IMR-90 (cell line): ENCODE data around the gene SYTL2.

Experiments
- RAD21 ChIP-seq: IDR thresholded peaks from 2 replicates; pipeline ENCODE4 v1.6.1; 2012; ENCODE audit warnings: low read length, improper control_type of control experiment
- TF ChIP-seq, protein P1 (sequence below): conservative IDR thresholded peaks from 2 replicates; pipeline ENCODE4 v1.5.1; 2012; ENCODE audit warnings: mild to moderate bottlenecking, low read depth, low read length, improper control_type of control experiment

DNA sequence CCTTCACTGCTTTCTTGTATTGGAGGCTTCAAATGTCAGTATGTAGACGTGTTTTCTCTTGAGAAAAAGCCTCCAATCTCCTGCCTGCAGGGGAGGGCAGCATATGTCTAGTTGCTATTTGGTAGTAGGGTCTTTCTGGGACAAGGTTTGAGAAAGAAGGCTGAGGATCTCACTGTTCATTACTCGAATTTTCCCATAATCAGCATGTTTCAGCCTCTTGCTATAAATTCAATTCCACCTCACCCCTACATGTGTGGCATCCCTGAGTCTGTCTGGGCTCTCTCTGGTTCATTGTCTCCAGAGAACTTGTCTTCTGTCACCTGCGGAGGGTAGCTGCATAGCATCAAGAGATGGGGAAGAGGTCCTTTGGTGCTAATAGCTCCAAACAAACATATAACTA, 24.8 kb upstream of the SYTL2 start:
- TF ChIP-seq, protein P1, sequence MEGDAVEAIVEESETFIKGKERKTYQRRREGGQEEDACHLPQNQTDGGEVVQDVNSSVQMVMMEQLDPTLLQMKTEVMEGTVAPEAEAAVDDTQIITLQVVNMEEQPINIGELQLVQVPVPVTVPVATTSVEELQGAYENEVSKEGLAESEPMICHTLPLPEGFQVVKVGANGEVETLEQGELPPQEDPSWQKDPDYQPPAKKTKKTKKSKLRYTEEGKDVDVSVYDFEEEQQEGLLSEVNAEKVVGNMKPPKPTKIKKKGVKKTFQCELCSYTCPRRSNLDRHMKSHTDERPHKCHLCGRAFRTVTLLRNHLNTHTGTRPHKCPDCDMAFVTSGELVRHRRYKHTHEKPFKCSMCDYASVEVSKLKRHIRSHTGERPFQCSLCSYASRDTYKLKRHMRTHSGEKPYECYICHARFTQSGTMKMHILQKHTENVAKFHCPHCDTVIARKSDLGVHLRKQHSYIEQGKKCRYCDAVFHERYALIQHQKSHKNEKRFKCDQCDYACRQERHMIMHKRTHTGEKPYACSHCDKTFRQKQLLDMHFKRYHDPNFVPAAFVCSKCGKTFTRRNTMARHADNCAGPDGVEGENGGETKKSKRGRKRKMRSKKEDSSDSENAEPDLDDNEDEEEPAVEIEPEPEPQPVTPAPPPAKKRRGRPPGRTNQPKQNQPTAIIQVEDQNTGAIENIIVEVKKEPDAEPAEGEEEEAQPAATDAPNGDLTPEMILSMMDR = no peak
- TF ChIP-seq RAD21 = no peak
